GM18858 (cell line): ENCODE data around the gene ARL2.
"Not testable (repeated sequence)": the region's sequence is repeated elsewhere in the genome, so short reads cannot be mapped to it uniquely, and the experiment has no call there.

ENCODE experiments used
- ATAC-seq: cut with Tn5 transposase; IDR thresholded peaks from one replicate; pipeline ENCODE4 v1.9.1; 2021; ENCODE audit not compliant: unreplicated experiment

The ARL2 gene

DNA sequence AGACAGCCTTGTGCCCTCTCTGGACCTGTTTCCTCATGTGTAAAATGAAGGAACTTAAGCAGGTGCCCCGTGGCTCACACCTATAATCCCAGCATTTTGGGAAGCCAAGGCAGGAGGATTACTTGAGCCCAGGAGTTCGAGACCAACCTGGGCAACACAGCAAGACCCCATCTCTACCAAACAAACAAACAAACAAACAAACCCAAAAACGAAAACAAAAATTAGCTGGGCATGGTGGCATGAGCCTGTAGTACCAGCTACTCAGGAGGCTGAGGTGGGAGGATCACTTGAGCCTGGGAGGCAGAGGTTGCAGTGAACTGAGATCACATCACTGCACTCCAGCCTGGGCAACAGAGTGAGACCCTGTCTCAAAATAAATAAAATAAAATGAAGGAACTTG, 10.0 kb upstream of the ARL2 start:
- not testable (repeated sequence) for ATAC-seq

DNA sequence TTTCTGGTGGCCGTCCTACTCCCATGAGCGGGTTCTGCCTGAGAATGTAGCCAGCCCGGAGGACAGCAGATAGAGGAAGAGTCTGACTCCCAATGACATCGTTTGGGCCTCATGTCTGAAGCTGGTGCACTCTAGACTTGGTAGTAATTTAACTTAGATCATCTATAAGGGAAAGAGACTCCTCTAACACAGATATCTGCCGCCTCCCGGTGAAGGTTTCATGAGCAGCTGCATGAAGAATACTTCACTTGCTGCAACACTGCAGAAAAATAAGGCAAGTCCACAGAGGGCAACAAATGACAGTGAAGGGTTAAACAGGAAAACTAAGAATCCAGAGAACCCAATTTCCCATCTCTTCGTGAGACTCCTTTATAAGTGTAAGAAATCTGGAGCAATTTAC, 5.9 kb upstream of the ARL2 start:
- no peak for ATAC-seq

DNA sequence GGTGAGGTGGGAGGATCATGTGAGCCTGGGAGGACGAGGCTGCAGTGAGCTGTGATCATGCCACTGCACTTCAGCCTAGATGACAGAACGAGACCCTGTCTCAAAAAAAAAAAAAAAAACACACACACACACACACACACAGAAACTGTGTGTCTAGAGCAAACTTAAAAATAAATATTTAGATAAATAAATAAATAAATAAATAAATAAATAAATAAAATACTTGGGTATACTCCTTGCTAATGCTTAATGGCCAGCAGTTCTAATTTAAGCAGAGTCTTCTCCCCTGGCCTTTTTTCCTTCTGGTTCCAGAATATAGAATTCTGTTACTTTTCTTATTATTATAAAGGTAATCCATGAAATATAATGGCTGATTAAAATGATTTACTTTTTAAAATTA, 5.1 kb upstream of the ARL2 start:
- ATAC-seq, result no peak

DNA sequence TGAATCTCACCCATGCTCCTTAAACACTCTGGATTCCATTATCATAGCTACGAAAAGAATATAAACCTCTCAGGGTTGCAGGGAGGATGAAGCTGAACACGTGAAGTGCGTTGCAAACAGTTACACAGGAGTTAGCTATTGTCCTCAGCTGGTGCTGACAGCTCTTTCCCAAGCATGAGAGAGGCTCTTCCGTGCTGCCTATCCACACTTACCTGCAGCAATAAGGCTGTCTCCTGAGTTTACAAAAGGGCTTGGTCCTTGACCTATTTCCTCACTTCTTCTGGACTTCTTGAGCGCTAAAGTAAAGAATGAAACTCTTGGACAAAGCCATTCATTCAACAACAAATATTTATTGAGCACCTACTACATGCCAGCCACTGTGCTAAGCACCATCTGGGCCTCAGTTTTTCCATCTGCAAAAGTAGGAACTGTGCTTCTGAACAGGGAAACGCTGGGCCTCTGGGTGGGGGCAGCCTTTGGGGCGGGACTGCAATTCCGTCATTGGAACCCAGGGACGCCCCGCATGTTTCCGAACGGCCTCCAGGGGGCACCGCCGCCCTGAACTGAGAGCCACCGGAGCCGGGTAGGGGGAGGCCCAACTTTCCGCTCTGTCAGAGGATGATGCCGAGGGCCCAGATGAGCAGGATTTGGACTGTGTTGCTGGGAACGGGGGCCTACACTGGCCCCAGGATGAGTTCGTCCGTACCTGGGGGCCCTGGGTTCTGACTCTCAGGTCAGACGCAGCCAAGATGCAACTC, 651 bp upstream of the ARL2 start:
- peak; percentile 60 for ATAC-seq

DNA sequence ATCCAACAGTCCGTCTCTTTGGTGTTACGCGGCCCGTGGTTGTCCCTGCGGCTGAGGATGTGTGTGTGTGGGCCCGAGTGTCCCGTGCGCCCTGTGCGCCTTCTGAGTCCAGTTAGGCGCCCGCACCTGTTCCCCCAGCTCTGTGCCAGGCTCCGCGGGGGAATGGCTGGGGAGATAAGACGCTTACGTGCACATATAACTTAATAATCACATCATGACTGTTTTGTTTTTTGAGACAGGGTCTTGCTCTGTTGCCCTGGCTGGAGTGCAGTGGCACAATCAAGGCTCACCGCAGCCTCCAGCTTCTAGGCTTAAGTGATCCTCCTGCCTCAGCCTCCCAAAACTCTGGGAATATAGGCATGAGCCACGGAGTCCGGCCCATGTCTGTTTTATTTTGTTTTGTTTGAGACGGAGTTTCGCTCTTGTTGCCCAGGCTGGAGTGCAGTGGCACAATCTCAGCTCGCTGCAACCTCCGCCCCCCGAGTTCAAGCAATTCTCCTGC, 817 bp downstream of the ARL2 start:
- no peak for ATAC-seq

DNA sequence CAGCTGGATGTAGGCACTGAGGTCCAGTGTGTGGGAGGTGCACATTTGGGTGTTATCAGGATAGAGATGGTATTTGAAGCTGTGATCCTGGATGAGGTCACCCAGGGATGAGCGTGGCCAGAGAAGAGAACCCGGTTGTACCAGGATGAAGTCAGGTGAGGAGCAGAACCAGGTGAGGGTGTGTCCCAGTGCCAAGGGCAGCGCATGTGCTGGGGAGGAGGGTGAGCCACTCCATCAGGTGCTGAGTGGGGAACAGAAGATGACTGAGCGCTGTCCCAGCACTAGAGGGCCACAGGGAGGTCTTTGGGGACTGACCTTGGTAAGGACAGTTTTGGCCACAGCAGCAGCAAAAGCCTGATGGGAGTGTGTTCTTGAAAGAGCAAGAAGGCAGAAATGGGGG, 2.7 kb downstream of the ARL2 start:
- no peak for ATAC-seq

DNA sequence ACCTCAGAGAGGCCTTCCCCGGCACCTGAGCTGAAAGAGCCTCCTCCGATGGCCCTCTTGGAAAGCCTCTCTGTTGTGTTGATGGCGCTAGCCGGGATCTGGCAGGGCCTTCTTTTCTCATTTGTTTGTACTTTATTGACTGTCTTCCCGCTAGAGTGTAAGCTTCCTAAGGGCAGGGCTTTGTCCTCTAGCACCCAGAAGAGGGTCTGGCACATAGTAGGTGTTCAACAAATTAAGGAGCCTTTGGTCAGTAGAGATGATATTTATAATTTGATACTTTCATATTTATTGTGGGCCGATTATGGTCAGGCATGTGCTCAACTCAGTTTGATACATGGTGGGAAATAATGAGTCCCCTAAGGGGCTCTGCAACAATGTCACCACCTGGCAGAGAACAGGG, 4.0 kb downstream of the ARL2 start:
- no peak for ATAC-seq

DNA sequence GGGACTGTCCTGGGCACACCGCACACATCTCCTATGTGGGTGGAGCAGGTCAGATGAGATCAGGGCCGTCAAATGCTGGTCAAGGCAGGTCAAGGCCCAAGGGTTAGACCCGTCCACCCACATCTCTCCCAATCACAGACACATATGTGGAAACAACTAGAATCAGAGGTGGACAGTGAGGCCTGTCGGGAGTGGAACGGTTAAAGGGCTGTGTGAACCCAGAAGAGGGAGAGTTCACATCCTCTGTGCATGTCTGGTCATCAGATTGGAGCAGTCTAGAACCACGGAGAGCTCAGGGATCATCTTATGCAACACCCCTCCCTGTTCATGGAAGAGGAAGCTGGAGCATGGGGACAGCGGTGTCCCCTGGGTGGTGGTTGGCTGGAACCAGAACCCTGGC, 5.9 kb downstream of the ARL2 start:
- ATAC-seq, result no peak

DNA sequence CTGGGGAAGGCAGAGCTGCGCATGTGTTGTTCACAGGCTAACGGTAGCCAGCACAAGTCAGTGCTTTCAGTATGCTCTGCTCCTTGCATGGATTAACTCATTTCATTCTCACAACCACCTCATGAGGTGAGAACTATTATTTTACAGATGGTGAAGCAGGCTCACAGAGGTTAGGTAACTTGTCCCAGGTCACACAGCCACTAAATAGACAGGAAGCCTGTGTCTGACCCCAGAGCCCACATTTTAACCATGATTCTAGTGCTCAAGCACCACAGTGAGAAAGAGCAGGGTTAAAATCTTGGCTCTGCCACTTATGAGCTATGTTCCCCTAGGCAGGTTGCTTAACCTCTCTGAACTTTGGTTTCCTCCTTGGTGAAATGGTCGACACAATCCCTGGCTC, 7.0 kb downstream of the ARL2 start:
- ATAC-seq, result no peak

DNA sequence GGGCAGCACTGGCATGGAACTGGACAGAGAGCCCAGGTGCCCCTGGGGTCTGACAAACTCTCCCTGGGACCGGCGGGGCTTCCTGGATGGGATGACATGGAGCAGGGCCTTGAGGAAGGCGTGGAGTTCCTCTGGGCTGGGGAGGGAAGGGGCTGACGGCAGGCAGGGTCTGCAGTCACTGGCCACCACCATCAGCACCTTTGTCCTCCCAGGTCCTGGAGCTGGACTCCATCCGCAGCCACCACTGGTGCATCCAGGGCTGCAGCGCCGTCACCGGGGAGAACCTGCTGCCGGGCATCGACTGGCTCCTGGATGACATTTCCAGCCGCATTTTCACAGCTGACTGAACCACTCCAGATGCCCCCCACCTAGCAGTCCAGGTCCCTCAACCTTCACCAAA, 7.5 kb downstream of the ARL2 start:
- no peak for ATAC-seq

DNA sequence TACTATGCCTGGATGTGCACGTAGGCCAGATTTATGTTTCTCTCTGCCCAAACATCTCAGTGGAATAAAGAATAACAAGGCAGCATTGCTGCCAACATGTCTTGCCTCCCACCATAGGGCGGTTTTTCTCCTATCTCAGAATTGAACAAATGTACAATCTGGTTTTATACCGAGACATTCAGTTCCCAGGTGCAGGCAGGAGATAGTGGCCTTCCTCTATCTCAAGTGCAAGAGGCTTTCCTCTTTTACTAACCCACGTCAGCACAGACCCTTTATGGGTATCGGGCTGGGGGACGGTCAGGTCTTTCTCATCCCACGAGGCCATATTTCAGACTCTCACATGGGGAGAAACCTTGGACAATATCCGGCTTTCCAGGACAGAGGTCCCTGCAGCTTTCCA, 9.5 kb downstream of the ARL2 start:
- not testable (repeated sequence) for ATAC-seq

DNA sequence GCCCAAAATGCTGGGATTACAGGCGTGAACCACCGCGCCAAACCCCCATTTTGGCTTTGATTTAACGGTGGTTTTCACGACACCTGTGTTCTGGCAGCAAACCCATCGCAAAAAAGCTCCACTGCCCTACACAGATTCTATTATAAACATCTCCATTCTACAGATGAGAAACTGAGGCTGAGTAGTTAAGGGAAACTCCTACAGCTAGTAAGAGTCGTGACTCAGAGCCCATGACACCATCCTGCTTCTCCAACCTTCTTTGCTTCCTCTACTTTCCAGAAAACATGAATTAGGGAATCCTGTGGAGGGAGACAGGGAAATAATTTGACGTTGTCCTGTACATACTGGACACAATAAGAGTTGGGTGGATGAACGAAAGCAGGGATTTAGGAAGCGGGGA, 12.8 kb downstream of the ARL2 start:
- no peak for ATAC-seq

DNA sequence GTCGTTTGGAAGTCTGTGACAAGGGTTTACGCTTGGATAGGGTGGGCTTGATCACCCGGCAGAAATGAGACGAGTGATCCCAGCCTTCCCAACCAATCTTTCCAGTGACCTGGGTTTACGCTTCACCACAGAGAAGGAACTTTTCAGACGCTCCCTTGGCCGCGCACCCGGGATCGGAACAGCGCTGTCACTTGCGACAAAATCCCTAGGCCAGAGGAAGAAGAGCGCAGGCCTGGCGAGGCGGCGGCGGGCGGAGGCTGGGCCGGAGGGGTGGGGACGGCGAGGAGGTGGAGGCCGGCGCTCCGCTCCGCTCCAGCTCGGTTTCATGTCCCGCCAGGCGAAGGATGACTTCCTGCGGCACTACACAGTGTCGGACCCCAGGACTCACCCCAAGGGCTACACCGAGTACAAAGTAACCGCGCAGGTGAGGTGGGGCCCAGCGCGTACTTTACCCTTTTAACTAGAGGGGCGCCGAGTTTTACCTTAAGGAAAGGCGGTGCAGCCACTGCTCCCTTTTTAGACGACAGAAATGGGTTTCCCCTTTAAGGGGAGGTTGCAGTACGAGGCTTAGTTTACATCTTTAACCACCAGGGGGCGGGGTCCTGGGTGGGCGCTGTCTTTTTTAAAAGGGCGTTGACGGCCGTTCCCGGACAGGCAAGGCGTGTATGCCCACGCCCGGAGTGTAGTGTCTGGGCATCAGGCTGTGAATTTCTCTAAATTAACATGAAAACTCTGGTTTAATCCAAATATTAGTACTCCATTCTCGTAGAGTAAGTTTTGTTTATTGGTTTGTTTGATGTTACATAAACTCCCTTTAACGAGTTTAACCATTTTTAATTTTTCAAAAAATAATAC, 13.5 kb downstream of the ARL2 start, which contains the start of gene SNX15:
Gene SNX15, plus strand, starts transcription at position 227 of the 855 bp plus-strand sequence. Its CDS starts 99 bp downstream, at position 326.
- peak; percentile 77 for ATAC-seq

DNA sequence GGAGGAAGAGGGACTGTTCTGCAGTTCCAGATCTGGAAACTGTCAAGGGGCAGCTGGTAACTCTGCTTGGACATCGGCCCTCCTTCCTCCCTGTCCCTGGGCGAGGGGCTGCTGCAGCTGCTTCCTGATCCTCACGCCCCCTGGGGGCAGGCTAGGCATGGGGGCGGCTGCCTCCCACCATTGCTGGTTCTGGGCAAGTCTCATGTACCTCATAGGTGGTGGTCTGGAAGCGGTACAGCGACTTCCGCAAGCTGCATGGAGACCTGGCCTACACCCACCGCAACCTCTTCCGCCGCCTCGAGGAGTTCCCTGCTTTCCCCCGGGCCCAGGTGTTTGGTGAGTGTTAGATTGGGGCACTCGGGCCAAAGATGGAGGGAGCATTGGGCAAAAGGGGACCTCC, 18.3 kb downstream of the ARL2 start:
- no peak for ATAC-seq

DNA sequence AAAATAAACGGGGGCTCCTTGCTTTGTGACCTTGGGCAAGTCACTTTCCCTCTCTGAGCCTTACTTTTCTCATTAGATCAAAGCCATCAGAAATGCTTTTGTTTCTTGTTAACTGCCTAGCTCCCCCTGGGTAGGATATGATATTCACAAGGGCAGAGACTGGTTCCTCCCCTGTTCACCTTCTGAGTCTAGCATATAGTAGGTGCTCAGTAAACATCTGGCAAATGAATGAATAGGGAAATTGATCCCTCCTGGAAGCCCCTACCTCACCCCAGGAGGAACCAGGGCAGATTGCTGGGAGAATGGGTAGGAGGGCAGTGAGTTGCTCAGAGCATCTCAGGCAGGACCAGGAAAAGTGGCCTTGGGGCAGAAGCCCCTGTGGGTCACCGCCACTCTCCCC, 20.5 kb downstream of the ARL2 start:
- no peak for ATAC-seq

DNA sequence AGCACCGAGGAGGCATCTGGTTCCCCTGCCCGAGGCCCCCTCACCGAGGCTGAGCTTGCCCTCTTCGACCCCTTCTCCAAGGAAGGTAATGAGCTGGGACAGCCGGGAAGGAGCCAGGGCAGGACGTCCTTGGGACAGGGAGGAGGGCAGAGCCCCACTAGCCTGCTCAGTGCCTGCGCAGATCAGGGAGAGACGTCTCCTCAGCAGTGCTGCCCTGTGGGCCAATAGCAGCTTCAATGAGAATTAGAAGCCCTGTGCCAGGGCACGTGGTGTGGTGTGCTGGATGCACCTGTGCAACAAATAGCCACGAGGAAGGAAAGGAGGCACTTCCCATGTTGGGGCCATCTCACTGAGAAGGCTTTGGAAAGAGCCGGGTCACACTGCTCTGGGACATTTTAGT, 21.6 kb downstream of the ARL2 start:
- no peak for ATAC-seq

DNA sequence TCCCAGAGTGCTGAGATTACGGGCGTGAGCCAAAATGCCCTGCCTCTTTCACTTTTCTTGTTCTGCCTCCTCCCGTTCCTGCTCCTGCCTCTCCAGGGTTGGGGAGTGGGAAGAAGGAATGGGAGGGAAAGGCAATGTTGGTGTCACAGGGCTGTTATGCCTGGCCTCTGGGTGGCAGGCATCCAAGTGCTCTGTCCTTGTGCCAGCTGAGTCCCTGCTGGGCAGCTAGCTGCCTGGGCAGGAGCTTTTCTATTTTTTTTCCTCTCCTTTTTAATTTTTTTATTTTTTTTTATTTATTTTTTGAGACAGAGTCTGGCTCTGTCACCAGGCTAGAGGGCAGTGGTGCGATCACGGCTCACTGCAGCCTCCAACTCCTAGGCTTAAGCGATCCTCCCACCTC, 23.0 kb downstream of the ARL2 start:
- no peak for ATAC-seq

DNA sequence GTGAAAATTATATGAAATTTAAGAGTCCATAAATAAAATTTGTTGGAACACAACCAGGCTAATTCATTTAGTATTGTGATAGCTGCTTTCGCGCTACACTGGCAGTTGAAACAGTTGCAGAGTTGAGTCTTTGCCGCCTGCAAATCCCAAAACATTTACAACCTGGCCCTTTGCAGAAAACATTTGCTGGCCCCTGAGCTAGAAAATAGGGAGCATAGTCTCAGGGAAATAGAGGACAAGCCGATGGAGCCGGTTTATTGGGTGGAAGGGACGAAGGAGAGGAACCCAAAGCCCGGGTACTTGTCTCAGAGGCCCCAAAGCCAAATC, 26.5 kb downstream of the ARL2 start:
- no peak for ATAC-seq

DNA sequence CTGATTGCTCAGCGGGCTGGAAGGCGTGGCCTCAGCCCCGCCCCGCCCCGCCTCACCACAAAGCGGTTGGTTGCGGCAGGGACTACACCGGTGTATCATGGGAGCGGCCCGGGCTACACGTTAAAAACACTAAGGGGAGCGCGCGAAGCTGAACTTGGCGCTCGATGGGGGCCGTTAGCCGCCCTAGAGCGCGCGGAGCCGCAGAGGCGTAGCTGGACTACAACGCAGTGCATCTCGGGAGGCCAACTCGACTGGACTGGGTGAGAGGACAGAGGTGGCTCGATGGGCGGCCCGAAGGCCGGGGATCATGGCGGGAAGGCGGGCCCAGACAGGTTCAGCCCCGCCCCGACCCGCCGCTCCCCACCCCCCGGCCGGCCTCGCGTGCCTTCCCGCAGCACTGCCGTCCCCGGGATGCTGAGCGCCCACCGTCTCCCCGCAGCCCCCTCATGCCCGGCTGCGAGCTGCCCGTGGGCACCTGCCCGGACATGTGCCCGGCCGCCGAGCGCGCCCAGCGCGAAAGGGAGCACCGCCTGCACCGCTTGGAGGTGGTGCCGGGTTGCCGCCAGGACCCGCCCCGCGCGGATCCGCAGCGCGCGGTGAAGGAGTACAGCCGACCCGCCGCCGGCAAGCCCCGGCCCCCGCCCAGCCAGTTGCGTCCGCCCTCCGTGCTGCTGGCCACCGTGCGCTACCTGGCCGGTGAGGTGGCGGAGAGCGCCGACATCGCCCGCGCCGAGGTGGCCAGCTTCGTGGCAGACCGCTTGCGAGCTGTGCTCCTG, 27.1 kb downstream of the ARL2 start, which contains the start of gene SAC3D1:
Gene SAC3D1, plus strand, starts transcription at position 364 of the 776 bp plus-strand sequence. Its CDS starts 83 bp downstream, at position 447.
- peak; percentile 66 for ATAC-seq

DNA sequence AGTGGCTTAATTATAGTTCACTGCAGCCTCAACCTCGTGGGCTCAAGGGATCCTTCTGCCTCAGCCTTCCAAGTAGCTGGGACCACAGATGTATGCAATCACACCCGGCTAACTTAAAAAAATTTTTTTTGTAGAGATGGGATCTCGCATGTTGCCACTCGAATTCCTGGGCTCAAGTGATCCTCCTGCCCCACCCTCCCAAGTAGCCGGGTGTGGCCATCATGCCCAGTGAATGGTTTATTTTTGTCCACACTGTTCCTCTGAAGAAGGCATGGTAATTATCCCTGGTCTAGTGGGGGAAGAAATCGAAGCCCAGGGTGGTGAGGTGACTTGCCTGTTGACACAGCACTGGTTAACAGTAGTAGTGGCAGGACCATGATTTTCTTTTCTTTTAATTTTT, 28.9 kb downstream of the ARL2 start:
- ATAC-seq, result no peak

DNA sequence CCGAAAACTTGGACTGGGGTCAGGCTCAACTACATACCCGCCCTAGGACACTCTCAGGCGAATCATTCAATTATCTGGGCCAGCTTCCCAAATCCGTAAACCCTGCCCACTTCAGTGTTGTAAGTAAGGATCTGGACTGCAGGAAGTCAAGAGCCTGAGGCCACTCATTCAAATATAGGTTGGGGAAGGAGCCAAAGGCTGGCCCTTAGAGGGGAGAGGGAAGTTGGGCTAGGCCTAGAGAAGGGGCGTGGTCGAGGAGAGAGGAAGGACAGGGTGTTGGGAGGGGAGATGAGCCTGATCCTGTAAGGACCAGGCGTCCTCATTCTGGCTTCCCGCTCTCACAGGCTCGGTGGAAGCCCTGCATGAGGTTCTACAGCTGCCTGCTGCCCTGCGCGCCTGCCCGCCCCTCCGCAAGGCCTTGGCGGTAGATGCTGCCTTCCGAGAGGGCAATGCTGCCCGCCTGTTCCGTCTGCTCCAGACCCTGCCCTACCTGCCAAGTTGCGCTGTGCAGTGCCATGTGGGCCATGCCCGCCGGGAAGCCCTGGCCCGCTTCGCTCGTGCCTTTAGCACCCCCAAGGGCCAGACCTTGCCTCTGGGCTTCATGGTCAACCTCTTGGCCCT, 30.0 kb downstream of the ARL2 start:
- ATAC-seq, result no peak
